K562 (cell line): ENCODE data around the gene TMED5. TPM values are rescaled to one million over a fixed set of nuclear protein-coding genes. Genes with fewer than 3 reads are reported as not detected.

Experiments used
- CREB1 ChIP-seq, 2 experiments: sonication (generic) in 1 of 2; formaldehyde crosslinking in 1 of 2; IDR thresholded peaks; 2 replicates each; pipeline versions ENCODE4 v1.6.1 to v1.8.0; 2012 to 2022; ENCODE audit warnings: inconsistent platforms in 1 of 2, mild to moderate bottlenecking in 1 of 2, missing genetic modification reagents in 1 of 2, moderate library complexity in 1 of 2
- CUX1 ChIP-seq: fragments of 200-800 bp; sonication (Bioruptor generic); IDR thresholded peaks from 2 replicates; pipeline ENCODE4 v1.6.1; 2016; ENCODE audit warnings: missing genetic modification characterization, missing compliant biosample characterization
- E4F1 ChIP-seq: fragments of 250-450 bp; sonication (Bioruptor Pico); IDR thresholded peaks from 2 replicates; pipeline ENCODE4 v1.5.0; 2021; ENCODE audit warnings: mild to moderate bottlenecking, borderline replicate concordance
- HDGF ChIP-seq: fragments of 450-650 bp; IDR thresholded peaks from 2 replicates; pipeline ENCODE4 v1.6.1; 2016
- IRF1 ChIP-seq: sonication (generic); formaldehyde crosslinking; IDR thresholded peaks from 2 replicates; pipeline ENCODE4 v1.8.0; 2022; ENCODE audit warnings: missing genetic modification reagents, mild to moderate bottlenecking, borderline replicate concordance
- LARP7 ChIP-seq: fragments of 450-650 bp; IDR thresholded peaks from 2 replicates; pipeline ENCODE4 v1.6.1; 2016
- MXI1 ChIP-seq: IDR thresholded peaks from 2 replicates; pipeline ENCODE4 v1.6.1; 2011; ENCODE audit warnings: low read depth, mild to moderate bottlenecking, improper control_type of control experiment, low read length
- NR2F6 ChIP-seq: fragments of 450-650 bp; formaldehyde crosslinking; IDR thresholded peaks from 2 replicates; pipeline ENCODE4 v1.4.0; 2020; ENCODE audit warnings: mild to moderate bottlenecking
- PHTF2 ChIP-seq: fragments of 250-450 bp; sonication (Bioruptor Pico); IDR thresholded peaks from 2 replicates; pipeline ENCODE4 v1.5.0; 2021; ENCODE audit warnings: mild to moderate bottlenecking
- PTBP1 ChIP-seq: fragments of 200-400 bp; formaldehyde crosslinking; IDR thresholded peaks from 2 replicates; pipeline ENCODE4 v1.6.1; 2017; ENCODE audit warnings: low read depth, low read length
- ZFP1 ChIP-seq: fragments of 450-650 bp; formaldehyde crosslinking; IDR thresholded peaks from 2 replicates; pipeline ENCODE4 v1.4.0; 2020; ENCODE audit warnings: mild to moderate bottlenecking, mixed read lengths
- ZKSCAN1 ChIP-seq: fragments of 150-350 bp; IDR thresholded peaks from 2 replicates; pipeline ENCODE4 v1.6.1; 2016; ENCODE audit warnings: low read depth, low read length
- polyA plus RNA-seq, 8 experiments: library from polyadenylated mRNA; depleted of rRNA in 4 of 8; stranded (reverse) in 5 of 8; unstranded in 3 of 8; fragments of >200 nt; fragmentation: Nextera tagmentation in 2 of 8; fragmentation: Illumina TruSeq in 1 of 8; extraction: Ambion mirVana in 2 of 8; extraction: Trizol in 1 of 8; gene quantifications; 2 replicates each; pipeline versions ENCODE4 v1.2.1 to v1.2.3, GENCODE V29; 2011 to 2014; ENCODE audit warnings: inconsistent platforms in 1 of 8, missing spikeins in 1 of 8
- total RNA-seq, 7 experiments: library from RNA; depleted of rRNA in 6 of 7; stranded (reverse); fragments of >200 nt in 6 of 7; fragmentation: Illumina TruSeq in 2 of 7; extraction: Trizol in 2 of 7; gene quantifications; 2 replicates each; pipeline versions ENCODE4 v1.2.1 to v1.2.3, GENCODE V29; 2011 to 2021; ENCODE audit warnings: low replicate concordance in 1 of 7
- TF ChIP-seq, protein P1 (sequence below): sonication (generic); formaldehyde crosslinking; IDR thresholded peaks from 2 replicates; pipeline ENCODE4 v1.8.0; 2023; ENCODE audit warnings: missing genetic modification reagents, mild to moderate bottlenecking, borderline replicate concordance

TMED5 gene
- total and polyA plus RNA-seq, 9 of the 15 experiments (the other 6 are each of a cell fraction or from before 2014, with no cell fraction given): 28.7 to 83.7 (median 67.2) TPM

DNA sequence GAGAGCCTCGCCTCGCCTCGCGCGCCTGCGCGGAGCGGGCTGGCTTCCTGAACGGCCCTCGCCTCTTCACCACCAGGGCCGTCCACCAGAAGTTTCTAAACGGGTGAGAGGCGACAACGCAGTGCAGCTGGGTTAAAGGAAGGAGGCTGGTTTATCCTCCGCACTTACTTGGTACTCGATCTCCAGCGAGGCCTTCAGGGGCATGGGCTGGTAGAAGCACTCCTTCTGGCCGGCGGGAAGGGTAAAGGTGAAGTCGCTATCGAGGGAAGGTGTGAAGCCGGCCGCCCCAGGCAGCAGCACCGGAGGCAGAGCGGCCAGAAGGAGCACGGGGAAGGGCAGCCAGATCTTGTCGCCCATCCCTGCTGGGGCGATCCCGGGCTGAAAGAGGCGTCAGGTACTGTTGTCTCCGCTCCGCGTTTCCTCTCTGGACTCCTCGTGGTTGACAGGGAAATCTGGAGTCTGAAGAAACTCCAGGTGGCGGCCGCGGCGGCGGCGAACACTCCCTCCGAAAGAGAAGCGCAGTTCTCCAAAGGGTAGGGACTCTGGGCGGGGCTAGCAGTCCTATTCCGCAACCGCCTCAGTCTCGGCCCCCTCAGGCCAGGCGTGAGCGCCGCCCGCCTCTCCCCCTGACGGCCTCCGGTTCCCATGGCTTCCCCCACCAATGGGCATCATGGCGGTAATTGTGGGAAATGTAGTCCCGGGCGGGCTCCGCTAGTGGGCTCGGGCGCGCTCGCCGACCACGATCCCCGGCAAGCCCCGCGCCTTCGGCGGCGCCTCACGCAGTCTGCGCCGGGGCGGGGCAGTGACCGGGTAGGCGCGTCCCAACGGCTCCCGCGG lies at the start of gene TMED5 (continued):
- no peak for TF ChIP-seq CUX1 (CRISPR knock-in tag)
- TF ChIP-seq, protein P1, sequence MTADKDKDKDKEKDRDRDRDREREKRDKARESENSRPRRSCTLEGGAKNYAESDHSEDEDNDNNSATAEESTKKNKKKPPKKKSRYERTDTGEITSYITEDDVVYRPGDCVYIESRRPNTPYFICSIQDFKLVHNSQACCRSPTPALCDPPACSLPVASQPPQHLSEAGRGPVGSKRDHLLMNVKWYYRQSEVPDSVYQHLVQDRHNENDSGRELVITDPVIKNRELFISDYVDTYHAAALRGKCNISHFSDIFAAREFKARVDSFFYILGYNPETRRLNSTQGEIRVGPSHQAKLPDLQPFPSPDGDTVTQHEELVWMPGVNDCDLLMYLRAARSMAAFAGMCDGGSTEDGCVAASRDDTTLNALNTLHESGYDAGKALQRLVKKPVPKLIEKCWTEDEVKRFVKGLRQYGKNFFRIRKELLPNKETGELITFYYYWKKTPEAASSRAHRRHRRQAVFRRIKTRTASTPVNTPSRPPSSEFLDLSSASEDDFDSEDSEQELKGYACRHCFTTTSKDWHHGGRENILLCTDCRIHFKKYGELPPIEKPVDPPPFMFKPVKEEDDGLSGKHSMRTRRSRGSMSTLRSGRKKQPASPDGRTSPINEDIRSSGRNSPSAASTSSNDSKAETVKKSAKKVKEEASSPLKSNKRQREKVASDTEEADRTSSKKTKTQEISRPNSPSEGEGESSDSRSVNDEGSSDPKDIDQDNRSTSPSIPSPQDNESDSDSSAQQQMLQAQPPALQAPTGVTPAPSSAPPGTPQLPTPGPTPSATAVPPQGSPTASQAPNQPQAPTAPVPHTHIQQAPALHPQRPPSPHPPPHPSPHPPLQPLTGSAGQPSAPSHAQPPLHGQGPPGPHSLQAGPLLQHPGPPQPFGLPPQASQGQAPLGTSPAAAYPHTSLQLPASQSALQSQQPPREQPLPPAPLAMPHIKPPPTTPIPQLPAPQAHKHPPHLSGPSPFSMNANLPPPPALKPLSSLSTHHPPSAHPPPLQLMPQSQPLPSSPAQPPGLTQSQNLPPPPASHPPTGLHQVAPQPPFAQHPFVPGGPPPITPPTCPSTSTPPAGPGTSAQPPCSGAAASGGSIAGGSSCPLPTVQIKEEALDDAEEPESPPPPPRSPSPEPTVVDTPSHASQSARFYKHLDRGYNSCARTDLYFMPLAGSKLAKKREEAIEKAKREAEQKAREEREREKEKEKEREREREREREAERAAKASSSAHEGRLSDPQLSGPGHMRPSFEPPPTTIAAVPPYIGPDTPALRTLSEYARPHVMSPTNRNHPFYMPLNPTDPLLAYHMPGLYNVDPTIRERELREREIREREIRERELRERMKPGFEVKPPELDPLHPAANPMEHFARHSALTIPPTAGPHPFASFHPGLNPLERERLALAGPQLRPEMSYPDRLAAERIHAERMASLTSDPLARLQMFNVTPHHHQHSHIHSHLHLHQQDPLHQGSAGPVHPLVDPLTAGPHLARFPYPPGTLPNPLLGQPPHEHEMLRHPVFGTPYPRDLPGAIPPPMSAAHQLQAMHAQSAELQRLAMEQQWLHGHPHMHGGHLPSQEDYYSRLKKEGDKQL: no peak
- TF ChIP-seq ZFP1 (CRISPR knock-in tag): no peak
- peak; percentile 88 for TF ChIP-seq MXI1
- TF ChIP-seq NR2F6: no peak
- no peak for TF ChIP-seq PHTF2 (CRISPR knock-in tag)
- peak; percentile 90 for TF ChIP-seq CREB1 (IDR thresholded peaks at IDR 0.05)
- TF ChIP-seq CREB1 (CRISPR knock-in tag; IDR thresholded peaks at IDR 0.05): peak; percentile 86
- TF ChIP-seq IRF1 (CRISPR knock-in tag): no peak
- no peak for TF ChIP-seq HDGF
- TF ChIP-seq ZKSCAN1: no peak; the same call in 1 of the 2 replicates
- TF ChIP-seq LARP7: no peak
- TF ChIP-seq E4F1 (CRISPR knock-in tag): no peak
- TF ChIP-seq PTBP1: no peak
